ENCODE data around the gene SNAI3. TPM values are rescaled to one million over a fixed set of nuclear protein-coding genes. Genes with fewer than 3 reads are reported as not detected.
A peak's percentile ranks its signal among the peaks of the same experiment; 100 is the strongest.

SNAI3 gene
- total RNA-seq, 1 donor = 6.0 TPM

- Histone ChIP-seq H3K27me3 (ENCODE audit: insufficient read depth, low read length) (no peaks in the 10 kb centered on the region), H3K4me3 (ENCODE audit: low read length) (peak overlapping the region; percentile 94), H3K9me3 (ENCODE audit: low read depth, low read length) (no peaks in the 10 kb centered on the region), H3K4me1 (ENCODE audit: insufficient read depth, low read length) (peaks cover 59% of the 10 kb centered on the region)
Measured at GRCh38 chr16:88649924-88650748, 36.2 kb downstream of the SNAI3 start.

DNA sequence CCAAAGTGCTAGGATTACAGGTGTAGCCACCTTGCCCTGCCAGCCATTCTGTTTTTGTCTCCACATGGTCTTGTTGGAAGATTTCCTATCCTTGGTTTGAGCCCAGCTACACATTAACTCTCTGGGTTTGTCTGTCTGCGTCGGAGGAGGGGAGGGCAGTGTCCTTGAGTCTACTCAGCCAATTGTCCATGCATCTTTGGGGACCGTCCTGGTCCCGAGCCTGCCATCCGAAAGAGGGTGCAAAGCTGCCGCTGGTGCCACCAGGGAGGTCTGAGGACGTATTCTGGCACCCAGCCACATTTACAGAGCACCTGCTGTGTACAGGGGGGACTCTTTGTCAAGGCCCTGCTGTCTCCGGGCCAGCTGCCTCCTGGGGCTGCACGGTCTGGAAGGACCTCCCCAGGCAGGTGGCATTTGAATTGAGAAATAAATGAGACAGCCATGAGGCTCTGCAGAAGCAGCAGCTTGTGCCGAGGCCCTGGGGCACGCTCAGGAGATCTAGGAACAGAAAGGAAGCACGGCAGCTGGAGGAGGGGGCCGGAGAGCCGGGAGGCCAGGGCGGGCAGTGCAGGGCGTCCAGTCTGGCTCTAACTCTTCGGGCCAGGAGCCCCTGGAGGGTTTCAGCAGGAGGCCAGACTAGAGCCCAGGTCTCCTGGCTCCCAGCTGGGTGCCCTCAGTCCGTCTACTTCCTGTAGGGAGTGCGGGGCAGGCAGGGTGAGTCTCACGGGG, 36.9 kb downstream of the SNAI3 start:
- peaks cover 56% of the 10 kb centered on the region for H3K4me1 ChIP-seq (ENCODE audit: insufficient read depth, low read length)
- no peaks in the 10 kb centered on the region for H3K9me3 ChIP-seq (ENCODE audit: low read depth, low read length)
- peak overlapping the region; percentile 94 for H3K4me3 ChIP-seq (ENCODE audit: low read length)
- no peaks in the 10 kb centered on the region for H3K27me3 ChIP-seq (ENCODE audit: insufficient read depth, low read length)

DNA sequence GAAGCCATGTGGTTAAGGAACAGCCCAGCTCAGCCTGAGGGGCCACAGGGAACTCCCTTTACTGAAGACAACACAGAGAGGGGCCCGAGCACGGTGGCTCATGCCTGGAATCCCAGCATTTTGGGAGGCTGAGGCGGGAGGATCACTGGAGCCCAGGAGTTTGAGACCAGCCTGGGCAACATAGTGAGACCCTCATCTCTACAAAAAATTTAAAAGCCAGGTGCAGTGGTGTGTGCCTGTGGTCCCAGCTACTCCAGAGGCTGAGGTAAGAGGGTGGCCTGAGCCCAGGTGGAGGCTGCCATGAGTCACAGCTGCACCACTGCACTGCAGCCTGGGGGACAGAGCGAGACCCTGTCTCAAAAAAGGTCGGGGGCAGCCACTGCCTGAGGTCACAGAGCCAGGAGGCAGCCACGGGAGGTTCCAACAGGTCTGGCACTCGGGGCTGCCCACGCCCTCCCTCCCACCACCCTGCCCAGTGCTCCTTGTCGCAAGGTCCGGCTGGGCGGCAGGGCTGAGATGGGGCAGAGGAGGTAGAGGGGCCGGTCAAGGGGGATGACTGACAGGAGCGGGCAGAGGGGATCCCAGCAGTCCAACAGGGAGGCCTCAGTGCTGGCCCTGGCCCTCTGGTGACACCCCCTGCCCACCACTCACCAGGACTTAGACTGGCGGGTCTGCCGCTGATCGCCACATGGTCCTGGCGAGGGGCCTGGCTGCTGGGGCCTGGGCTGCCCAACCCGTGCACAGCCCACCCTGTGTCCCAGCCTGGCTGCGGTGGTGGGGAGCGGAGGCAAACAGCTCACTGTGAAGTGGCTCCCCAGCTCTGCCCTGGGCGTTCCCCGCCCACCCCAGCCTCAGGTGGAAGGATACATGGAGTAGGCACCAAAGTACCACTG, 38.9 kb downstream of the SNAI3 start:
- no peaks in the 10 kb centered on the region for H3K9me3 ChIP-seq (ENCODE audit: low read depth, low read length)
- H3K27me3 ChIP-seq (ENCODE audit: insufficient read depth, low read length) = no peaks in the 10 kb centered on the region
- H3K4me3 ChIP-seq (ENCODE audit: low read length) = no peak overlapping the region
- H3K4me1 ChIP-seq (ENCODE audit: insufficient read depth, low read length) = peaks cover 53% of the 10 kb centered on the region

GRCh38 chr16:88646345-88647034, 39.8 kb downstream of the SNAI3 start:
- Histone ChIP-seq H3K4me1 (ENCODE audit: insufficient read depth, low read length) (peaks cover 44% of the 10 kb centered on the region), H3K27me3 (ENCODE audit: insufficient read depth, low read length) (no peaks in the 10 kb centered on the region), H3K4me3 (ENCODE audit: low read length) (no peak overlapping the region), H3K9me3 (ENCODE audit: low read depth, low read length) (no peaks in the 10 kb centered on the region)

- H3K4me1 ChIP-seq (ENCODE audit: insufficient read depth, low read length) = peaks cover 40% of the 10 kb centered on the region
- no peaks in the 10 kb centered on the region for H3K27me3 ChIP-seq (ENCODE audit: insufficient read depth, low read length)
- H3K4me3 ChIP-seq (ENCODE audit: low read length) = no peak overlapping the region
- H3K9me3 ChIP-seq (ENCODE audit: low read depth, low read length) = no peaks in the 10 kb centered on the region
Measured at GRCh38 chr16:88645941-88646340, 40.4 kb downstream of the SNAI3 start.

DNA sequence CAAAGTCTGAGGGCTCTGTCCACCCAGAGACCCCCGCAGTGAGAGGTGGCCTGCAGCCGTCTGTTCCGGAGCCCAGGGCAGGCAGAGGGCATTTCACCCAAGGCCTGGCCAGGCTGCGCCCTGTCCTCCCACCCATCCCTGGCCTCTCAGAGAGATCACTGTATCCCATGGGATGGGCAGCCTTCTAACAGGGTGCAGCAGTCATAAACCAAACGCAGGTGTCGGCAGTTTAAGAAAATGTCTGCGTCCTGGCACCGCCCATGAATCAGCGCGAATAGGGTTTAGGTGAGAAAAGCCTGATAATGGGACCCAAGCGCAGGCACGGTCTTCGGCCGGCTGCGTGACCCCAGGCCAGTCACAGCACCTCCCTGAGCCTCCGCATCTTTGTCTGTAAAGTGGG, 40.9 kb downstream of the SNAI3 start:
- Histone ChIP-seq H3K4me1 (ENCODE audit: insufficient read depth, low read length) (peaks cover 45% of the 10 kb centered on the region), H3K27me3 (ENCODE audit: insufficient read depth, low read length) (peaks cover 2% of the 10 kb centered on the region), H3K4me3 (ENCODE audit: low read length) (no peak overlapping the region), H3K9me3 (ENCODE audit: low read depth, low read length) (no peaks in the 10 kb centered on the region)

DNA sequence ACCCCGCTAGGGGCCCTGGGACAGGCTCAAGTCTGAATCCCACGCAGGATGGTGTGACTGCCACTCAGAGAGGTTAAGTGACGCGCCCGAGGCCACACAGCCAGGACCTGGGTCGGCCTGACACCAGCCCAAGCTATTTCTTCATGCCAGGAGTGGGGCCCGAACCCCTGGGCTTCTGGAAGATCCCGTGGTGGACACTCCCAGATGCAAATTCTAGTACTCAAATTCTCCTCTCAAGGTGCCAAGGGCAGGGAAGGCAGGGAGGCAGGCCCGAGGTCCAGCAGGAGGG, 42.7 kb downstream of the SNAI3 start:
- H3K4me3 ChIP-seq (ENCODE audit: low read length) = no peak overlapping the region
- no peaks in the 10 kb centered on the region for H3K9me3 ChIP-seq (ENCODE audit: low read depth, low read length)
- peaks cover 8% of the 10 kb centered on the region for H3K27me3 ChIP-seq (ENCODE audit: insufficient read depth, low read length)
- H3K4me1 ChIP-seq (ENCODE audit: insufficient read depth, low read length) = peaks cover 46% of the 10 kb centered on the region

GRCh38 chr16:88642881-88643643, 43.2 kb downstream of the SNAI3 start:
- peaks cover 46% of the 10 kb centered on the region for H3K4me1 ChIP-seq (ENCODE audit: insufficient read depth, low read length)
- no peaks in the 10 kb centered on the region for H3K9me3 ChIP-seq (ENCODE audit: low read depth, low read length)
- no peak overlapping the region for H3K4me3 ChIP-seq (ENCODE audit: low read length)
- H3K27me3 ChIP-seq (ENCODE audit: insufficient read depth, low read length) = peaks cover 8% of the 10 kb centered on the region

GRCh38 chr16:88640498-88641247, 45.6 kb downstream of the SNAI3 start:
- Histone ChIP-seq H3K4me1 (ENCODE audit: insufficient read depth, low read length) (peaks cover 48% of the 10 kb centered on the region), H3K27me3 (ENCODE audit: insufficient read depth, low read length) (peaks cover 8% of the 10 kb centered on the region), H3K9me3 (ENCODE audit: low read depth, low read length) (no peaks in the 10 kb centered on the region), H3K4me3 (ENCODE audit: low read length) (no peak overlapping the region)

- no peaks in the 10 kb centered on the region for H3K9me3 ChIP-seq (ENCODE audit: low read depth, low read length)
- peaks cover 8% of the 10 kb centered on the region for H3K27me3 ChIP-seq (ENCODE audit: insufficient read depth, low read length)
- H3K4me1 ChIP-seq (ENCODE audit: insufficient read depth, low read length) = peaks cover 50% of the 10 kb centered on the region
- H3K4me3 ChIP-seq (ENCODE audit: low read length) = no peak overlapping the region
Measured at GRCh38 chr16:88640039-88640495, 46.2 kb downstream of the SNAI3 start.

DNA sequence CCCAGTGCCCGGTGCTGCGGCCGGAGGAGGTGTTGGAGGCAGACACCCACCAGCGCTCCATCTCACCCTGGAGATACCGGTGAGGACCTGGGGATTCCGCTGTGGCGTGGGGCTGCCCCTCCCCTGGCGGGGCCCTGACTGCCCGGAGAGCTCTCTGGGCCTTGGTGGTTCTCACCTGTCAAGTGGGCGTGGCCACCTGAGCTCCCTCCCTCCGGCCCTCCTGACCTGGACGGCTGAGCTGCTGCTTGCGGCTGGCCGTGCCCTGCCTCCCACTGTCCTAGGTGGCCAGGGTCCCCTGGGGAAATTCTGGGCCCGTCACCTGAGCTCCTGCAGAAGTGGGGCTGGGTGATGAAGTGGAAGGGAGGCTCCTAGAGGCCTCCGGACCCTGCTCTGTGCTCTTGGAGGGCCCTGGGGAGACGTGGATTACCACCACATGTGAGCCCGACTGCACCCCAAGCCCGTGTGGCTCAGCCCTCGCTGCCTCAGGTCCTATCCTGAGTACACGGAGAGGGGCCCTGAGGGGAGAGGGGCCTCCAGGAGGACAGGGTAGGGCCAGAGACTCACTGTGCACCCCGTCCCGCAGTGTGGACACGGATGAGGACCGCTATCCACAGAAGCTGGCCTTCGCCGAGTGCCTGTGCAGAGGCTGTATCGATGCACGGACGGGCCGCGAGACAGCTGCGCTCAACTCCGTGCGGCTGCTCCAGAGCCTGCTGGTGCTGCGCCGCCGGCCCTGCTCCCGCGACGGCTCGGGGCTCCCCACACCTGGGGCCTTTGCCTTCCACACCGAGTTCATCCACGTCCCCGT, 46.9 kb downstream of the SNAI3 start:
- Histone ChIP-seq H3K4me3 (ENCODE audit: low read length) (no peak overlapping the region), H3K4me1 (ENCODE audit: insufficient read depth, low read length) (peaks cover 55% of the 10 kb centered on the region), H3K9me3 (ENCODE audit: low read depth, low read length) (no peaks in the 10 kb centered on the region), H3K27me3 (ENCODE audit: insufficient read depth, low read length) (peaks cover 8% of the 10 kb centered on the region)

DNA sequence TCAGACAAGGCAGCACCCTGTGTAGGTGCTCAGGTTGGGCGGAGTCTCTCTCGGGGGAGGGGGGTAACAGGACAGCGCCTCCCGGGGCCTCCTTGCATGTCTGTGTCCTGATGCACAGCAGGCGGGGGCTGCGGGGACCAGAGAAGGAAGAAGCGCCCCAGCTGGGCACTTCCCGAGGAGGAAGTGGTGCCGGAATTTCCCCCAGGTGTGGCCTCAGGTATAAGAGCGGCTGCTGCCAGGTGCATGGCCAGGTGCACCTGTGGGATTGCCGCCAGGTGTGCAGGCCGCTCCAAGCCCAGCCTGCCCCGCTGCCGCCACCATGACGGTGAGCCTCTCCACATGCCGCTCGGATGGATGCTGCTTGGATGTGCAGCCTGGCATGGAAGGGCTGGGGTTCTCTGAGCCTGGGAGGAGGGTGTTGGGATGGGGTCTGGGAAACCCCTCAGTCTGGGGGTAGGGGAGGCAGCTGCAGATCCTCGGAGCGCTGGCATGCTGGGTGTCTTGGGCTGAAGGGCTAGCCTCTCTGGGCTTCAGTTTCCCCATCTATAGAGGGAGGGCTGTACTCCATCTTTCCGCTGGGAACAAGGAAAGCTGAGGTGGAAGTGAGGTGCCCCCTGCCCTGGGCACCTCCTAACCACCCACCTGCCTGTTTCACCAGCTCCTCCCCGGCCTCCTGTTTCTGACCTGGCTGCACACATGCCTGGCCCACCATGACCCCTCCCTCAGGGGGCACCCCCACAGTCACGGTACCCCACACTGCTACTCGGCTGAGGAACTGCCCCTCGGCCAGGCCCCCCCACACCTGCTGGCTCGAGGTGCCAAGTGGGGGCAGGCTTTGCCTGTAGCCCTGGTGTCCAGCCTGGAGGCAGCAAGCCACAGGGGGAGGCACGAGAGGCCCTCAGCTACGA, 47.7 kb downstream of the SNAI3 start, which contains the start of gene IL17C:
Gene IL17C, plus strand, starts transcription at position 250 of the 908 bp plus-strand sequence. Its CDS starts 70 bp downstream, at position 320.
- Histone ChIP-seq H3K27me3 (ENCODE audit: insufficient read depth, low read length) (peaks cover 8% of the 10 kb centered on the region), H3K9me3 (ENCODE audit: low read depth, low read length) (no peaks in the 10 kb centered on the region), H3K4me3 (ENCODE audit: low read length) (no peak within 1 kb of the TSS), H3K4me1 (ENCODE audit: insufficient read depth, low read length) (peaks cover 63% of the 10 kb centered on the region)
